ENCODE measurements around the gene IDH3A.

DNA sequence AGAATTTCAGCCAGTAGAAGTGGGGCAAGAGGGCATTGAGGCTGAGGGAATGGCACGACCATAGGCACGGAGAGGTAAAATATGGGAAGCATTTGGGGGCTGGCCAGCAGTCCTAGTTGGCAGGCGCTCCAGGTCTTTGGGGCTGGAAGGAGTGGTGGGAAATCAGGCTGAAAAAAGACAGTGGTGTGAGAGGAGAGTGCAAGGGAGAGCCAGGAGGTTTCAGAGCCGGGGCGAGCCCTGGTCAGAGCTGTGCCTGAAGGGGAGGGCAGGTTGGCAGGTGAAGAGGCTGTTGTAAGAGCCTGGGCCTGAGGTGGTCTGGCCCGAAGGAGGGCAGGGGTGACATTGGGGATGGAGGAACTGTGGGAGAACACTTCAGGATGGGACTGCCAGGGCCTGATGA, 1.6 kb upstream of the IDH3A start:
- TF ChIP-seq, protein P1, sequence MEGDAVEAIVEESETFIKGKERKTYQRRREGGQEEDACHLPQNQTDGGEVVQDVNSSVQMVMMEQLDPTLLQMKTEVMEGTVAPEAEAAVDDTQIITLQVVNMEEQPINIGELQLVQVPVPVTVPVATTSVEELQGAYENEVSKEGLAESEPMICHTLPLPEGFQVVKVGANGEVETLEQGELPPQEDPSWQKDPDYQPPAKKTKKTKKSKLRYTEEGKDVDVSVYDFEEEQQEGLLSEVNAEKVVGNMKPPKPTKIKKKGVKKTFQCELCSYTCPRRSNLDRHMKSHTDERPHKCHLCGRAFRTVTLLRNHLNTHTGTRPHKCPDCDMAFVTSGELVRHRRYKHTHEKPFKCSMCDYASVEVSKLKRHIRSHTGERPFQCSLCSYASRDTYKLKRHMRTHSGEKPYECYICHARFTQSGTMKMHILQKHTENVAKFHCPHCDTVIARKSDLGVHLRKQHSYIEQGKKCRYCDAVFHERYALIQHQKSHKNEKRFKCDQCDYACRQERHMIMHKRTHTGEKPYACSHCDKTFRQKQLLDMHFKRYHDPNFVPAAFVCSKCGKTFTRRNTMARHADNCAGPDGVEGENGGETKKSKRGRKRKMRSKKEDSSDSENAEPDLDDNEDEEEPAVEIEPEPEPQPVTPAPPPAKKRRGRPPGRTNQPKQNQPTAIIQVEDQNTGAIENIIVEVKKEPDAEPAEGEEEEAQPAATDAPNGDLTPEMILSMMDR (IDR thresholded peaks at IDR 0.05), result no peak
- no peak for TF ChIP-seq ZFX (IDR thresholded peaks at IDR 0.05; ENCODE audit: borderline replicate concordance)
